ENCODE data around the gene KMT5B.

DNA sequence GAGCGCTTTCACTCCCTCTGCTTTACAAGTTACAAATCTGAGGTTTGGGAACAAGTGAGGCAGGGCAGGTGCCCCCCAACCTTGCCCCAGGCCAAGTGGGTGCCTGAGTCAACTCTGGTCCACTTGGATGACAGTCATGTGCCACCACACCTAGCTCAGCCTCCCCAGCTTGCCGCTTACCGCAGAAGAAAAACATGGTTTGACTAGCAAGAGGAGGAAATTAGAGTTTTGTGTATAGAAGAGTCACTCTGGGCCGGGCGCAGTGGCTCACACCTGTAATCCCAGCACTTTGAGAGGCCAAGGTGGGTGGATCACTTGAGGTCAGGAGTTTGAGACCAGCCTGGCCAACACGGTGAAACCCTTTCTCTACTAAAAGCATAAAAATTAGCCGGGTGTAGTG, 64.2 kb downstream of the KMT5B start:
- TF ChIP-seq, protein P1, sequence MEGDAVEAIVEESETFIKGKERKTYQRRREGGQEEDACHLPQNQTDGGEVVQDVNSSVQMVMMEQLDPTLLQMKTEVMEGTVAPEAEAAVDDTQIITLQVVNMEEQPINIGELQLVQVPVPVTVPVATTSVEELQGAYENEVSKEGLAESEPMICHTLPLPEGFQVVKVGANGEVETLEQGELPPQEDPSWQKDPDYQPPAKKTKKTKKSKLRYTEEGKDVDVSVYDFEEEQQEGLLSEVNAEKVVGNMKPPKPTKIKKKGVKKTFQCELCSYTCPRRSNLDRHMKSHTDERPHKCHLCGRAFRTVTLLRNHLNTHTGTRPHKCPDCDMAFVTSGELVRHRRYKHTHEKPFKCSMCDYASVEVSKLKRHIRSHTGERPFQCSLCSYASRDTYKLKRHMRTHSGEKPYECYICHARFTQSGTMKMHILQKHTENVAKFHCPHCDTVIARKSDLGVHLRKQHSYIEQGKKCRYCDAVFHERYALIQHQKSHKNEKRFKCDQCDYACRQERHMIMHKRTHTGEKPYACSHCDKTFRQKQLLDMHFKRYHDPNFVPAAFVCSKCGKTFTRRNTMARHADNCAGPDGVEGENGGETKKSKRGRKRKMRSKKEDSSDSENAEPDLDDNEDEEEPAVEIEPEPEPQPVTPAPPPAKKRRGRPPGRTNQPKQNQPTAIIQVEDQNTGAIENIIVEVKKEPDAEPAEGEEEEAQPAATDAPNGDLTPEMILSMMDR (IDR thresholded peaks at IDR 0.05; ENCODE audit: insufficient read depth, low read depth, low read length) = no peak
- TF ChIP-seq EZH2 (IDR thresholded peaks at IDR 0.05; ENCODE audit: insufficient read depth, low read length) = no peak

Data from astrocyte (in vitro differentiated cells and primary cell).